HUES6 (cell line): ENCODE measurements around the gene GALNT16.
"Not testable (repeated sequence)": the region's sequence is repeated elsewhere in the genome, so short reads cannot be mapped to it uniquely, and the experiment has no call there.

Experiments
- H3K27ac ChIP-seq: 2 replicates; pipeline ENCODE4 v1.7.0; 2013; ENCODE audit warnings: low read depth, mild to moderate bottlenecking, low read length, inconsistent platforms
- H3K27me3 ChIP-seq: 2 replicates; pipeline ENCODE4 v1.6.1; 2013; ENCODE audit warnings: low read length; ENCODE audit not compliant: control insufficient read depth, insufficient read depth
- H3K36me3 ChIP-seq: 2 replicates; pipeline ENCODE4 v1.6.1; 2013; ENCODE audit warnings: low read length; ENCODE audit not compliant: control insufficient read depth, insufficient read depth
- H3K4me1 ChIP-seq: 2 replicates; pipeline ENCODE4 v1.6.1; 2013; ENCODE audit warnings: low read length; ENCODE audit not compliant: control insufficient read depth, insufficient read depth
- H3K4me3 ChIP-seq: 2 replicates; pipeline ENCODE4 v1.5.1; 2013; ENCODE audit warnings: low read depth, low read length
- H3K9ac ChIP-seq: one replicate; pipeline ENCODE4 v1.6.1; 2013; ENCODE audit warnings: mild to moderate bottlenecking, low read length
- H3K9me3 ChIP-seq: 2 replicates; pipeline ENCODE4 v1.6.1; 2013; ENCODE audit warnings: low read depth, low read length; ENCODE audit not compliant: control insufficient read depth, insufficient read depth

GALNT16 gene

DNA sequence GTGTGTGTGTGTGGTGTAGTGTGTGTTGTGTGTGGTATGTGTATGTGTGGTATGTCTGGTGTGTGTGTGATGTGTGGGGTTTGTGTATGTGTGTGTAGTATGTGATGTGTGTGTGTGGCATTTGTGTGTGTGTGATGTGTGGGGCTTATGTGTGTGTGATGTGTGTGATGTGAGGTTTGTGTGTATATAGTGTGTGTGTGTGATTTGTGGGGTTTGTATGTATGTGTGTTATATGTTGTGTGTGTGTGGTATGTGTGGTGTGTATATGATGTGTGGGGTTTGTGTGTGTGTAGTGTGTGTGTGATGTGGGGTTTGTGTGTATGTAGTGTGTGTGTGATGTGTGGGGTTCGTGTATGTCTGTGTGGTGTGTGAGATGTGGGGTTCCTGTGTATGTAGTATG lies 9.4 kb downstream of the GALNT16 start:
- Histone ChIP-seq H3K4me3 (no peak overlapping the region), H3K27ac (no peak overlapping the region), H3K9me3 (no peaks in the 10 kb centered on the region), H3K9ac (no peak overlapping the region), H3K36me3 (no peaks in the 10 kb centered on the region), H3K27me3 (no peaks in the 10 kb centered on the region; the same call in 1 of the 2 replicates), H3K4me1 (no peaks in the 10 kb centered on the region)

DNA sequence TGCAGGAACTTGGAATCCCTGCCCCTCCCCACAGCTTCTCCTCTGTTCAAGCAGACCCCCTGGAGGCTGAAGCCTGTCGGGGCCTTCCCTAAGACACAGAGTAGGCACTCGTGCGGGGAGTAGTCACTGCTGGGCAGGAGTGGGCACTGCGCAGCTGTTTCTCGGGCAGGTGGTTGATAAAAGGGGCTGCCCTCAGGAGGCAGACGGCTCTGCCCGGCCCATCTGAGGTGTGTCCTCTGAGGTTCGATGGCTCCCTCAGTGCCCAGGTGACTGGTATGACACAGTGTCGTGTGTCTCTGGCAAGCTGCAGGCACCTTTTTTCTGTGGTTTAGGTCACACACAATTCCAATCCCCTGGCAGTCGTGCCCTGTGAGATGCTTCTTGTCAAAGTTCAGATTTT lies 10.1 kb downstream of the GALNT16 start:
- no peak overlapping the region for H3K27ac ChIP-seq
- no peak overlapping the region for H3K4me3 ChIP-seq
- no peaks in the 10 kb centered on the region for H3K4me1 ChIP-seq
- H3K27me3 ChIP-seq, result no peaks in the 10 kb centered on the region; the same call in 1 of the 2 replicates
- H3K9me3 ChIP-seq, result no peaks in the 10 kb centered on the region
- no peaks in the 10 kb centered on the region for H3K36me3 ChIP-seq
- H3K9ac ChIP-seq, result no peak overlapping the region

DNA sequence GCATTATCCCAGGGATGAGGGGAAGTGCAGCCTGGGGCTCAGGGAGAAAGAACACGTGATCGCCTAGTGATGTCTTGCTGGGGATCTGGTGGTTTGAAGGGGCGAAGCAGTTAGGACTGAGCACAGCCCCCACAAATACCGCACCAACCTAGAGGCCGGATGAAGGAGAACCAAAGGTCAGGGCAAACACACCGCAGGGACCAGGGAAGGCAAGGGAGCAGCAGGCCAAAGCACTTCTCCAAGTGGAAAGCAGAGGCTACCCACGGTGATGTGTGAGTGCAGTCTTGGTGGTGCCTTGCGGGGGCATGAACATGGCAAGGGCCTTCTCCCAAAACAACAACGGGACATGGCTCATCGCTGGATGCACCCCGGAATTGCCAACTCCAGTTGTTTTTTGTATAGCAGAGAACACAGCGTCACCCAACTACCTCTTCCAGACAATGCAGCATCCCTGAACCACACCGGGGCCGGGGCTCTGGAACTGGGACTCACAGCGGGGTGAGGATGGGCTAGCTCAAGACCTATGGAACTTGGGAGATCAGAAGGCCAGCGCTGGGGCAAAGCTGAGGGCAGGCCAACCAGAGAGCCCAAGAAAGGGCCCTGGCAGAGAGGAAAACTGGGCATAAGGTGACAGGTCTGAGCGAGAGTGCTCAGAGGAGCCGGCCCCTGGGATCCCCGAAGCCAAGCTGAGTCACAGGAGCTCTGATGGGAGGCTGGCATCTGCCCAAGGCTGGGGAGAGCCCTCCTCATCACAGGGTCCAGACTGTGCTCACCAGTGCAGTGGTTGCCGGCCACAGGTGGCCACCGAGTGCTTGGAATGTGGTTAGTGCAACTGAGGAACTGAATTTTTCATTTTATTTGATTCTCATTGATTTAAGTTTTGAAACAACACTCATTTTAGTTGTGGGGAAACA lies 11.1 kb downstream of the GALNT16 start:
- Histone ChIP-seq H3K4me1 (no peaks in the 10 kb centered on the region), H3K27me3 (no peaks in the 10 kb centered on the region), H3K36me3 (no peaks in the 10 kb centered on the region), H3K9me3 (no peaks in the 10 kb centered on the region), H3K9ac (no peak overlapping the region), H3K27ac (no peak overlapping the region), H3K4me3 (no peak overlapping the region)

DNA sequence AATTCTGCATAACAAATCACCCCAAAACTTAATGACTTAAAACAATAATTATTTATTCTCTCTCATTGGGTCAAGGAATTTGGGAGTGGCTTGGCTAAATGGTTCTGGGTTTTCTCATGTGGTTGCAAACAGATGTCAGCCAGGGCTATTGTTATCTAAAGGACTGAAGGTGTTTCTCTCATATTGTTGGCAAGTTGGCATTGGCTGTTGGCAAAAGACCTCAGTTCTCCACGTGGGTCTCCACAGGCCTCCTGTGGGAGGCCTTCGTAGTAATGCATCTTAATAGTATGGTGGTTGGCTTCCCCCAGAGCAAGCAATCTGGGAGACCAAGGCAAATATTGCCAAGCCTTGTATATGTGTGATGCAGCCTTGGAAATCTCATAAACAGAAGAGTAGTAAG lies 14.4 kb downstream of the GALNT16 start:
- Histone ChIP-seq H3K9ac (no peak overlapping the region), H3K9me3 (no peaks in the 10 kb centered on the region), H3K4me3 (no peak overlapping the region), H3K27me3 (no peaks in the 10 kb centered on the region), H3K27ac (no peak overlapping the region), H3K36me3 (no peaks in the 10 kb centered on the region), H3K4me1 (no peaks in the 10 kb centered on the region)

DNA sequence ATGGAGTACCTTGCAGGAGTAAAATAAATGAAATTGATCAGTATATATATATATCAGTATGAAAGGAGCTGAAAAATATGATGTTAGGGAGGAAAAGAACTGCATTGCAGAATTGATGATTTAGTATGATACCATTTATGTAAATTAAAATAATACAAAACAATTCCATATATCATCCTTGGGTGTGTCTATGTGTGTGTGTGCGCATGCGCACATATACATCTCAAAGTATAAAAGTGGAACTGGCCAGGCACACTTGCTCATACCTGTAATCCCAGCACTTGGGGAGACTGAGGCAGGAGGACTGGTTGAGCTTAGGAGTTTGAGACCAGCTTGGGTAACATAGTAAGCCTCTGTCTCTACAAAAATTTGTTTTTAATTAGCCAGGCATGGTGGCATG lies 15.4 kb downstream of the GALNT16 start:
- no peaks in the 10 kb centered on the region for H3K4me1 ChIP-seq
- no peak overlapping the region for H3K9ac ChIP-seq
- no peaks in the 10 kb centered on the region for H3K36me3 ChIP-seq
- no peaks in the 10 kb centered on the region for H3K9me3 ChIP-seq
- no peak overlapping the region for H3K4me3 ChIP-seq
- no peak overlapping the region for H3K27ac ChIP-seq
- H3K27me3 ChIP-seq, result no peaks in the 10 kb centered on the region

DNA sequence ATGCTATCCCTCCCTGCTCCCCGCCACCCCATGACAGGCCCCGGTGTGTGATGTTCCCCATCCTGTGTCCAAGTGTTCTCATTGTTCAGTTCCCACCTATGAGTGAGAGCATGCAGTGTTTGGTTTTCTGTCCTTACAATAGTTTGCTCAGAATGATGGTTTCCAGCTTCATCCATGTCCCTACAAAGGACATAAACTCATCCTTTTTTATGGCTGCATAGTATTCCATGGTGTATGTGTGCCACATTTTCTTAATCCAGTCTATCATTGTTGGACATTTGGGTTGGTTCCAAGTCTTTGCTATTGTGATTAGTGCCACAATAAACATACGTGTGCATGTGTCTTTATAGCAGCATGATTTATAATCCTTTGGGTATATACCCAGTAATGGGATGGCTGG lies 17.4 kb downstream of the GALNT16 start:
- not testable (repeated sequence) for H3K27ac ChIP-seq, H3K9me3 ChIP-seq, H3K36me3 ChIP-seq, H3K4me3 ChIP-seq, H3K9ac ChIP-seq, H3K27me3 ChIP-seq, H3K4me1 ChIP-seq

DNA sequence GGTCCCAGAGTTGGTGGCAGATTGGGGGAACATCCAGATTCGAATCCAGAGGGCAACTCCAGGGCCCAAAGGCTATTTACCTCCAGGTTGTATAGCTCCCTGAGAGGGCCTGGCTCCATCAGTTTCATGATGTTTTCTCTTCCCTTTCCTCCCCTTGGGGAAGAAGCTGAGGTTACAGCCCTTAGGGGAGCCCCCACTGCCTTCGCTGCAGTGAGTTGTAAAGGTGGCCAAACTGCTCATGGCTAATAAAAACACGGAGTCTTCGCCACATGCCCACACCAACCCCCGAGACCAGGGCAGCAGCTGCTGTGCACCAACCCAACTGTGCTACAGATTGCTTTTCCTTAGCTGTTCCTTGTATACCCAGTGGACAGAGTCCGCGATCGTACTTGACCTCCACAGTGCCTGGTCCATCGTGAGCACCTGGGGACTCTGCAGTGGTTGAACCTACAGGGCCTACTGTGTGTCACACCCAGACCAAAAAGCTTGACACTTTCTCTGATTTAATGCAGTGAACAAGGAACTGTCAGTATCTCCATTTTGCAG lies 20.9 kb downstream of the GALNT16 start:
- Histone ChIP-seq H3K4me3 (no peak overlapping the region), H3K27me3 (no peaks in the 10 kb centered on the region), H3K9ac (no peak overlapping the region), H3K4me1 (no peaks in the 10 kb centered on the region), H3K36me3 (no peaks in the 10 kb centered on the region), H3K9me3 (no peaks in the 10 kb centered on the region), H3K27ac (no peak overlapping the region)

DNA sequence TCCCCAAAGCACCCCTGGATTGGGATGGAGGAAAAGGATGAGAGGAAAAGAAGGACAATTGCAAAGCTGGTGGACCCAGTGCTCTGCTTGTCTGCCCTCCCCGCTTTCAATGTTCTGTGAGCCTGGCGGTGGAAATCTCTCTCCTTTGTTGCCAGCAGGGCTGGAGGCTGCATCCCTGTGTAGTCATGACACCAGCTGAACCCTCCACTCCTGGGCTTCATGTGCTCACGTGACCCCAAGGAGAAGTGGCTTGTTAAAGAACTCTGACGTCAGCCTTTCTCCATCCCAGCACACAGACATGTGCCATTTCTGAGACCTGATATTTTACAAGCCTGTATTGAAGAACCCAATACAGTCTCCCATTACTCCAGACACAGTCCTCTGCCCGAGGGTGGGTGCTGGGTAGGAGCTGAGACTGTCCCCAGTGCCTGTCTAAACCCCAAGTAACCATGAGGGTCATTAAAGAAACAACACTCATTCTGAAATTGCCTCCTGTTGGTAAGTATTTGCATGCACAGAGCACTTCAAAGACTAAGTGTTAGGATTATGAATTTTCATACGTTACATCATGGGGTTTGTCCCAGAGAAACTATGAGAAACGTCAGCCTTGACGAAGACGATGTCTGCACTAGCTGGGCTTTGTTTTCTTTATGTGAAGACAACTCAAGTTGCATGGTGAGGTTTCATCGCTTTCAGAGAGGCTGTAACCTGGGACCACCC lies 21.7 kb downstream of the GALNT16 start:
- Histone ChIP-seq H3K27ac (no peak overlapping the region), H3K9me3 (no peaks in the 10 kb centered on the region), H3K36me3 (no peaks in the 10 kb centered on the region), H3K27me3 (no peaks in the 10 kb centered on the region), H3K9ac (no peak overlapping the region), H3K4me1 (no peaks in the 10 kb centered on the region), H3K4me3 (no peak overlapping the region)

DNA sequence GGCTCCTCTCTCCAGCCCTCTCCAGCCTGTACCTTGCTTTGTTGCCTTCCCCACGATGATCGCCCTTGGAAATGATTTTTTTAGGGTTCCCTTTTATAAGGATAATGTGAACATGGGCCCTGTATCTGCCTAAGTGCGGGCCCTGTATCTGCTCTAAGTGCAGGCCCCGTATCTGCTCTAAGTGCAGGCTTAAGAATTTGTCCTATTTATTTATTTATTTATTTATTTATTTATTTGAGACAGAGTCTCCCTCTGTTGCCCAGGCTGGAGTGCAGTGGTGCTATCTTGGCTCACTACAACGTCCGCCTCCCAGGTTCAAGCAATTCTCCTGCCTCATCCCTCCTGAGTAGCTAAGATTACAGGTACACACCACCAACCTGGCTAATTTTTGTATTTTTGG lies 22.5 kb downstream of the GALNT16 start:
- Histone ChIP-seq H3K36me3 (no peaks in the 10 kb centered on the region), H3K9ac (no peak overlapping the region)

DNA sequence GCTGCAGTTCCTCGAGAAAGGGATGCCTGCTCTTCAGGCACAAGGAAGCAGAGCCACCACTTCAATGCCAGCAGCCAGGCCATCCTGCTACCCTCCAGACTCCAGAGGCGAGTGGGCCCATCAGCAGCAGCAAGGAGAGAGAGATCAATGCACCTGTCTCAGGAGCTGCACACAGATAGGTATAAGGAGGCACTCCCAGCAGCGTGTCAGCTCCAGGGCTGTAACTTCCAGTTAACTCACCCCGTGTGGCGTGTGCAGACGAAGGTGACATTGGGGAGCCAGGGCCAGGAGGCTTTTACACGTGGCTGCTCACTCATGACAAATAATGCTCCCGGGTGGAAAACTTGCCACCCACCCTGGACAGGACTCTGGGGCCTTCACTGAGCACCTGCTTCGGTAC lies 24.2 kb downstream of the GALNT16 start:
- Histone ChIP-seq H3K4me3 (no peak overlapping the region), H3K36me3 (no peaks in the 10 kb centered on the region), H3K27me3 (no peaks in the 10 kb centered on the region), H3K9me3 (no peaks in the 10 kb centered on the region), H3K9ac (no peak overlapping the region), H3K4me1 (no peaks in the 10 kb centered on the region), H3K27ac (no peak overlapping the region)

More for the DNA sequence above, 22.5 kb downstream of the GALNT16 start:
- Histone ChIP-seq H3K27me3 (no peaks in the 10 kb centered on the region), H3K4me1 (no peaks in the 10 kb centered on the region), H3K9me3 (no peaks in the 10 kb centered on the region), H3K27ac (no peak overlapping the region), H3K4me3 (no peak overlapping the region)

DNA sequence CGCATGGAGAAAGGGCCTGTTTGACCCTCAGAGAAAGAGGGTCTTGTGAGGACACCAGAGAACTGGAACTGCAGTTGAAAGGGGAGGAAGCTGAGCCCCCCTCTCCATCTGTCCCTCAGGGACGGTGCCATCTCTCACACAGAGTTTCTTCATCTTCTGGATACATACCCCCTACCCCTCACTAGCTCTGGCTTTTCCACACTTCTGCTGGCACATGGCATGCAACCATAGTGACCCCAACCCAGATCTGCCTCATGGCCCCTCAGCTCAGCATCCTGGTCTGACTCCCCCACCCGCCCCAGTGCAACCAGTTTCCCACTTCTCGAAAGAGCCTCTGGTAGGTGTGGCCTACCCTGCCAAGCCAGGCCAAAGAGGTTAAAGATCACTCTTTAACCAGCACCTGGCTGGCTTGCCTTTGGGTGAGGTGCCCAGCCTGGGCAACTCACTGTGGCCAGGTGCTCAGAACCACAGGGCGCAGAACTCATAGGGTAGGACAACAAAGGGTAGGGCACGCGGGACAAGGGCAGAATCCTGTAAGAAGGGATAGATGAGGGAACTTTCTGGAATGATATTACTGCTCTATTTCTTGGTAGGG lies 25.8 kb downstream of the GALNT16 start:
- Histone ChIP-seq H3K36me3 (no peaks in the 10 kb centered on the region), H3K9me3 (no peaks in the 10 kb centered on the region), H3K27me3 (no peaks in the 10 kb centered on the region), H3K4me3 (no peak overlapping the region), H3K9ac (no peak overlapping the region), H3K27ac (no peak overlapping the region), H3K4me1 (no peaks in the 10 kb centered on the region)
